ENCODE results near the gene SLC46A1.
"Not testable (repeated sequence)": the region's sequence is repeated elsewhere in the genome, so short reads cannot be mapped to it uniquely, and the experiment has no call there.

The SLC46A1 gene

GRCh38 chr17:28446716-28447395, 40.8 kb upstream of the SLC46A1 start:
- H3K79me2 ChIP-seq (ENCODE audit: control insufficient read depth, low read length), result no peaks in the 10 kb centered on the region
- no peak overlapping the region for H3K4me2 ChIP-seq (ENCODE audit: low read length)
- no peaks in the 10 kb centered on the region for H4K20me1 ChIP-seq (ENCODE audit: control insufficient read depth, insufficient read depth, low read depth, low read length)
- TF ChIP-seq, protein P1, sequence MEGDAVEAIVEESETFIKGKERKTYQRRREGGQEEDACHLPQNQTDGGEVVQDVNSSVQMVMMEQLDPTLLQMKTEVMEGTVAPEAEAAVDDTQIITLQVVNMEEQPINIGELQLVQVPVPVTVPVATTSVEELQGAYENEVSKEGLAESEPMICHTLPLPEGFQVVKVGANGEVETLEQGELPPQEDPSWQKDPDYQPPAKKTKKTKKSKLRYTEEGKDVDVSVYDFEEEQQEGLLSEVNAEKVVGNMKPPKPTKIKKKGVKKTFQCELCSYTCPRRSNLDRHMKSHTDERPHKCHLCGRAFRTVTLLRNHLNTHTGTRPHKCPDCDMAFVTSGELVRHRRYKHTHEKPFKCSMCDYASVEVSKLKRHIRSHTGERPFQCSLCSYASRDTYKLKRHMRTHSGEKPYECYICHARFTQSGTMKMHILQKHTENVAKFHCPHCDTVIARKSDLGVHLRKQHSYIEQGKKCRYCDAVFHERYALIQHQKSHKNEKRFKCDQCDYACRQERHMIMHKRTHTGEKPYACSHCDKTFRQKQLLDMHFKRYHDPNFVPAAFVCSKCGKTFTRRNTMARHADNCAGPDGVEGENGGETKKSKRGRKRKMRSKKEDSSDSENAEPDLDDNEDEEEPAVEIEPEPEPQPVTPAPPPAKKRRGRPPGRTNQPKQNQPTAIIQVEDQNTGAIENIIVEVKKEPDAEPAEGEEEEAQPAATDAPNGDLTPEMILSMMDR (IDR thresholded peaks at IDR 0.05; ENCODE audit: low read depth, low read length, poor library complexity, severe bottlenecking), result no peak
- TF ChIP-seq EZH2phosphoT487 (IDR thresholded peaks at IDR 0.05; ENCODE audit: borderline replicate concordance, low read length), result no peak
- no peaks in the 10 kb centered on the region for H3F3A ChIP-seq (ENCODE audit: control insufficient read depth, insufficient read depth)
- H3K9me2 ChIP-seq (replicated peaks; ENCODE audit: control insufficient read depth, low read length), result no peaks in the 10 kb centered on the region
- no peaks in the 10 kb centered on the region for H3K4me1 ChIP-seq (ENCODE audit: control insufficient read depth, low read length)
- H3K36me3 ChIP-seq (ENCODE audit: control insufficient read depth, low read length), result no peaks in the 10 kb centered on the region
- peaks cover 5% of the 10 kb centered on the region for H3K27me3 ChIP-seq (ENCODE audit: control insufficient read depth, low read length)
- no peaks in the 10 kb centered on the region for H3K9me3 ChIP-seq (ENCODE audit: control insufficient read depth, insufficient read depth, low read length)
- no peak overlapping the region for H3K27ac ChIP-seq (ENCODE audit: low read depth, low read length)
- H3K4me3 ChIP-seq (ENCODE audit: low read length), result no peak overlapping the region

- Histone ChIP-seq H4K20me1 (ENCODE audit: control insufficient read depth, insufficient read depth, low read depth, low read length) (no peaks in the 10 kb centered on the region), H3F3A (ENCODE audit: control insufficient read depth, insufficient read depth) (no peaks in the 10 kb centered on the region), H3K9me3 (ENCODE audit: control insufficient read depth, insufficient read depth, low read length) (no peaks in the 10 kb centered on the region), H3K4me3 (ENCODE audit: low read length) (no peak overlapping the region), H3K36me3 (ENCODE audit: control insufficient read depth, low read length) (no peaks in the 10 kb centered on the region), H3K4me2 (ENCODE audit: low read length) (no peak overlapping the region), H3K4me1 (ENCODE audit: control insufficient read depth, low read length) (no peaks in the 10 kb centered on the region), H3K9me2 (replicated peaks; ENCODE audit: control insufficient read depth, low read length) (no peaks in the 10 kb centered on the region), H3K27ac (ENCODE audit: low read depth, low read length) (no peak overlapping the region), H3K27me3 (ENCODE audit: control insufficient read depth, low read length) (peaks cover 4% of the 10 kb centered on the region; the same call in 1 of the 2 replicates), H3K79me2 (ENCODE audit: control insufficient read depth, low read length) (no peaks in the 10 kb centered on the region)
- TF ChIP-seq EZH2phosphoT487 (IDR thresholded peaks at IDR 0.05; ENCODE audit: borderline replicate concordance, low read length), result no peak
- TF ChIP-seq, protein P1 (IDR thresholded peaks at IDR 0.05; ENCODE audit: low read depth, low read length, poor library complexity, severe bottlenecking), result no peak
Measured at GRCh38 chr17:28443901-28444638, 38.1 kb upstream of the SLC46A1 start.

- not testable (repeated sequence) for H3F3A ChIP-seq (ENCODE audit: control insufficient read depth, insufficient read depth); H3K79me2 ChIP-seq (ENCODE audit: control insufficient read depth, low read length); H3K9me2 ChIP-seq (replicated peaks; ENCODE audit: control insufficient read depth, low read length); H4K20me1 ChIP-seq (ENCODE audit: control insufficient read depth, insufficient read depth, low read depth, low read length); H3K4me3 ChIP-seq (ENCODE audit: low read length); H3K36me3 ChIP-seq (ENCODE audit: control insufficient read depth, low read length); H3K4me1 ChIP-seq (ENCODE audit: control insufficient read depth, low read length); H3K9me3 ChIP-seq (ENCODE audit: control insufficient read depth, insufficient read depth, low read length); H3K4me2 ChIP-seq (ENCODE audit: low read length); H3K27ac ChIP-seq (ENCODE audit: low read depth, low read length)
- peaks cover 22% of the 10 kb centered on the region; the same call in 1 of the 2 replicates for H3K27me3 ChIP-seq (ENCODE audit: control insufficient read depth, low read length)
Measured at GRCh38 chr17:28434326-28434725, 28.3 kb upstream of the SLC46A1 start.

DNA sequence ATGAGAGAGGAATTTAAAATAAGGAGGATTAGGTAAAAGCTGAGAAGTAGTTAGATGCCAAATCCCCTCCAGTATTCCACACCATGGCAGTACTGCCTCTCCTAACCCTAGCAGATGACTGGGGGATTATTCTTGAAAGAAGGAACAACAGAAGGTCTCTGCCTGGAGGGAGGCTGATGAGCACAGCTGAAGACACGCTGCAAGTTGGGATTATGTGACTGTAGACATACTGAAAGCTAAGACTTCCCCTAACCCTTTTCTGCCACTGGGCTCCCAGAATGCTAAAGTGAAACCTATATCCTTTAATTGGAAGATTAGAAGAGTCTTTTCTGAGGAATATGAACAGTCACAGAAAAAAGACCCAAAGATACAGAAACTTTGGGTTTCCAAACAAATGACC, 27.7 kb upstream of the SLC46A1 start:
- H3K4me1 ChIP-seq (ENCODE audit: control insufficient read depth, low read length), result no peaks in the 10 kb centered on the region
- no peak overlapping the region for H3K27ac ChIP-seq (ENCODE audit: low read depth, low read length)
- TF ChIP-seq EZH2phosphoT487 (IDR thresholded peaks at IDR 0.05; ENCODE audit: borderline replicate concordance, low read length), result no peak
- TF ChIP-seq, protein P1 (IDR thresholded peaks at IDR 0.05; ENCODE audit: low read depth, low read length, poor library complexity, severe bottlenecking), result no peak
- H3K4me3 ChIP-seq (ENCODE audit: low read length), result no peak overlapping the region
- H3K36me3 ChIP-seq (ENCODE audit: control insufficient read depth, low read length), result no peaks in the 10 kb centered on the region
- H3K9me2 ChIP-seq (replicated peaks; ENCODE audit: control insufficient read depth, low read length), result no peaks in the 10 kb centered on the region
- no peaks in the 10 kb centered on the region for H4K20me1 ChIP-seq (ENCODE audit: control insufficient read depth, insufficient read depth, low read depth, low read length)
- H3K4me2 ChIP-seq (ENCODE audit: low read length), result no peak overlapping the region
- H3K9me3 ChIP-seq (ENCODE audit: control insufficient read depth, insufficient read depth, low read length), result no peaks in the 10 kb centered on the region
- H3K79me2 ChIP-seq (ENCODE audit: control insufficient read depth, low read length), result no peaks in the 10 kb centered on the region
- peaks cover 22% of the 10 kb centered on the region; the same call in 1 of the 2 replicates for H3K27me3 ChIP-seq (ENCODE audit: control insufficient read depth, low read length)
- H3F3A ChIP-seq (ENCODE audit: control insufficient read depth, insufficient read depth), result no peaks in the 10 kb centered on the region

- H3F3A ChIP-seq (ENCODE audit: control insufficient read depth, insufficient read depth); H3K9me2 ChIP-seq (replicated peaks; ENCODE audit: control insufficient read depth, low read length); H4K20me1 ChIP-seq (ENCODE audit: control insufficient read depth, insufficient read depth, low read depth, low read length); H3K79me2 ChIP-seq (ENCODE audit: control insufficient read depth, low read length); H3K36me3 ChIP-seq (ENCODE audit: control insufficient read depth, low read length); H3K4me1 ChIP-seq (ENCODE audit: control insufficient read depth, low read length); H3K4me3 ChIP-seq (ENCODE audit: low read length); H3K9me3 ChIP-seq (ENCODE audit: control insufficient read depth, insufficient read depth, low read length); H3K27ac ChIP-seq (ENCODE audit: low read depth, low read length); H3K4me2 ChIP-seq (ENCODE audit: low read length): not testable (repeated sequence)
- peaks cover 15% of the 10 kb centered on the region; the same call in 1 of the 2 replicates for H3K27me3 ChIP-seq (ENCODE audit: control insufficient read depth, low read length)
Measured at GRCh38 chr17:28427982-28428381, 22.0 kb upstream of the SLC46A1 start.
